Activated T-helper 1 cell treated with anti-CD3 and anti-CD28 coated beads, Interleukin-12 subunit alpha, Interleukin-12 subunit beta, Interleukin-2, Interleukin-4 antibody, amounts not matched to agents 30 ng/mL and 10 ng/mL and 1 ng/mL, durations not matched to agents 14 hours and 24 hours and 36 hours (primary cell): Measurements from ENCODE around the gene EIF3J. TPM values are rescaled to one million over a fixed set of nuclear protein-coding genes. Genes with fewer than 3 reads are reported as not detected.
A peak's percentile ranks its signal among the peaks of the same experiment; 100 is the strongest.
"Not testable (repeated sequence)": the region's sequence is repeated elsewhere in the genome, so short reads cannot be mapped to it uniquely, and the experiment has no call there.

ENCODE experiments used
- DNase-seq: peaks from one replicate; pipeline ENCODE4 v3.0.0; 2021; ENCODE audit warnings: low spot score
- H3K27ac Mint-ChIP-seq: one replicate; pipeline ENCODE4 v1.8.0; 2021; ENCODE audit warnings: mild to moderate bottlenecking, mixed read lengths
- H3K27me3 Mint-ChIP-seq: one replicate; pipeline ENCODE4 v1.8.0; 2022; ENCODE audit warnings: mild to moderate bottlenecking, moderate library complexity, mixed read lengths; ENCODE audit not compliant: insufficient read depth
- H3K36me3 Mint-ChIP-seq: one replicate; pipeline ENCODE4 v1.8.0; 2021; ENCODE audit warnings: low read depth, mixed read lengths
- H3K4me1 Mint-ChIP-seq: one replicate; pipeline ENCODE4 v1.8.0; 2021; ENCODE audit warnings: low read depth, mixed read lengths
- H3K4me3 Mint-ChIP-seq: one replicate; pipeline ENCODE4 v1.8.0; 2021; ENCODE audit warnings: mild to moderate bottlenecking, moderate library complexity, mixed read lengths
- H3K9me3 Mint-ChIP-seq: one replicate; pipeline ENCODE4 v1.8.0; 2021; ENCODE audit warnings: mixed read lengths
- intact Hi-C: fragments of 100-400 bp; cut with micrococcal nuclease; formaldehyde crosslinking; loops from one replicate; pipeline ENCODE4 v1.15.1; 2024
- total RNA-seq: library from RNA; stranded (reverse); gene quantifications from 2 replicates; pipeline ENCODE4 v1.2.3, GENCODE V29; 2022

EIF3J gene
- total RNA-seq, 1 donor from 2014 or later: 163 TPM

GRCh38 chr15:44545913-44546802 is 9.2 kb downstream of the EIF3J start:
- Mint-ChIP-seq H3K4me3 (peak overlapping the region; percentile 64), H3K9me3 (peaks cover 4% of the 10 kb centered on the region), H3K4me1 (peaks cover 54% of the 10 kb centered on the region), H3K27me3 (no peaks in the 10 kb centered on the region), H3K36me3 (peaks cover 37% of the 10 kb centered on the region), H3K27ac (peak overlapping the region; percentile 90)
- intact Hi-C loops: loop anchor here (1.0 kb wide), 3 partner anchors 9 to 238 kb away; partner anchors contain the start of gene EIF3J
- peak; percentile 31 for DNase-seq

- H3K4me3 Mint-ChIP-seq, H3K9me3 Mint-ChIP-seq, DNase-seq, H3K27me3 Mint-ChIP-seq, H3K27ac Mint-ChIP-seq, intact Hi-C loops: not testable (repeated sequence)
- Mint-ChIP-seq H3K36me3 (peaks cover 27% of the 10 kb centered on the region), H3K4me1 (peaks cover 26% of the 10 kb centered on the region)
Measured at GRCh38 chr15:44549152-44549551, 12.2 kb downstream of the EIF3J start.

GRCh38 chr15:44550256-44550655 is 13.3 kb downstream of the EIF3J start:
- DNase-seq: no peak
- Mint-ChIP-seq H3K27ac (no peak overlapping the region), H3K9me3 (no peaks in the 10 kb centered on the region), H3K27me3 (no peaks in the 10 kb centered on the region), H3K36me3 (peaks cover 34% of the 10 kb centered on the region), H3K4me1 (peaks cover 32% of the 10 kb centered on the region), H3K4me3 (no peak overlapping the region)
- intact Hi-C loops: loop anchor here (2.0 kb wide), 1 partner anchor 13 kb away; the partner anchor contains the start of gene EIF3J

- Mint-ChIP-seq H3K36me3 (peaks cover 39% of the 10 kb centered on the region), H3K4me3 (no peak overlapping the region), H3K27me3 (no peaks in the 10 kb centered on the region), H3K9me3 (no peaks in the 10 kb centered on the region), H3K4me1 (peaks cover 34% of the 10 kb centered on the region), H3K27ac (no peak overlapping the region)
- no peak for DNase-seq
- intact Hi-C loops: loop anchor here (2.0 kb wide), 1 partner anchor 14 kb away; the partner anchor contains the start of gene EIF3J
Measured at GRCh38 chr15:44550734-44551133, 13.8 kb downstream of the EIF3J start.

GRCh38 chr15:44554934-44555723 is 18.2 kb downstream of the EIF3J start:
- Mint-ChIP-seq H3K27me3 (no peaks in the 10 kb centered on the region), H3K9me3 (no peaks in the 10 kb centered on the region), H3K27ac (peak overlapping the region; percentile 14), H3K4me3 (no peak overlapping the region), H3K36me3 (peaks cover 44% of the 10 kb centered on the region), H3K4me1 (peaks cover 21% of the 10 kb centered on the region)
- DNase-seq: no peak
- intact Hi-C loops: no loop called here

- DNase-seq, H3K27me3 Mint-ChIP-seq, H3K4me3 Mint-ChIP-seq, H3K27ac Mint-ChIP-seq, intact Hi-C loops, H3K9me3 Mint-ChIP-seq: not testable (repeated sequence)
- H3K36me3 Mint-ChIP-seq: peaks cover 58% of the 10 kb centered on the region
- peaks cover 20% of the 10 kb centered on the region for H3K4me1 Mint-ChIP-seq
Measured at GRCh38 chr15:44560926-44561325, 24.0 kb downstream of the EIF3J start.

GRCh38 chr15:44565387-44566154 is 28.6 kb downstream of the EIF3J start:
- Mint-ChIP-seq H3K27me3 (no peaks in the 10 kb centered on the region), H3K36me3 (peaks cover 56% of the 10 kb centered on the region), H3K4me1 (peaks cover 12% of the 10 kb centered on the region), H3K4me3 (no peak overlapping the region), H3K9me3 (no peaks in the 10 kb centered on the region), H3K27ac (no peak overlapping the region)
- DNase-seq: no peak
- intact Hi-C loops: no loop called here

GRCh38 chr15:44566155-44566540 is 29.2 kb downstream of the EIF3J start:
- no peak overlapping the region for H3K4me3 Mint-ChIP-seq
- intact Hi-C loops: no loop called here
- no peak overlapping the region for H3K27ac Mint-ChIP-seq
- no peaks in the 10 kb centered on the region for H3K27me3 Mint-ChIP-seq
- H3K9me3 Mint-ChIP-seq: no peaks in the 10 kb centered on the region
- H3K4me1 Mint-ChIP-seq: peaks cover 6% of the 10 kb centered on the region
- H3K36me3 Mint-ChIP-seq: peaks cover 51% of the 10 kb centered on the region
- no peak for DNase-seq

GRCh38 chr15:44568338-44568737 is 31.4 kb downstream of the EIF3J start:
- Mint-ChIP-seq H3K27me3 (no peaks in the 10 kb centered on the region), H3K4me3 (no peak overlapping the region), H3K27ac (no peak overlapping the region), H3K4me1 (no peaks in the 10 kb centered on the region), H3K9me3 (no peaks in the 10 kb centered on the region), H3K36me3 (peaks cover 51% of the 10 kb centered on the region)
- intact Hi-C loops: no loop called here
- DNase-seq: no peak

GRCh38 chr15:44569316-44569715 is 32.4 kb downstream of the EIF3J start:
- H3K27me3 Mint-ChIP-seq: no peaks in the 10 kb centered on the region
- H3K9me3 Mint-ChIP-seq: no peaks in the 10 kb centered on the region
- H3K27ac Mint-ChIP-seq: no peak overlapping the region
- H3K36me3 Mint-ChIP-seq: peaks cover 47% of the 10 kb centered on the region
- no peak for DNase-seq
- H3K4me1 Mint-ChIP-seq: peaks cover under 1% of the 10 kb centered on the region
- H3K4me3 Mint-ChIP-seq: no peak overlapping the region
- intact Hi-C loops: no loop called here

- intact Hi-C loops: no loop called here
- no peak for DNase-seq
- peaks cover 11% of the 10 kb centered on the region for H3K4me1 Mint-ChIP-seq
- H3K27ac Mint-ChIP-seq: no peak overlapping the region
- H3K4me3 Mint-ChIP-seq: no peak overlapping the region
- H3K27me3 Mint-ChIP-seq: no peaks in the 10 kb centered on the region
- H3K9me3 Mint-ChIP-seq: no peaks in the 10 kb centered on the region
- H3K36me3 Mint-ChIP-seq: peaks cover 45% of the 10 kb centered on the region
Measured at GRCh38 chr15:44570361-44570760, 33.4 kb downstream of the EIF3J start.

- H3K27ac Mint-ChIP-seq: peak overlapping the region; percentile 40
Measured at GRCh38 chr15:44573386-44573785, 36.4 kb downstream of the EIF3J start.

More at GRCh38 chr15:44573386-44573785, 36.4 kb downstream of the EIF3J start:
- Mint-ChIP-seq H3K4me3 (no peak overlapping the region), H3K9me3 (no peaks in the 10 kb centered on the region), H3K27me3 (no peaks in the 10 kb centered on the region), H3K4me1 (peaks cover 13% of the 10 kb centered on the region), H3K36me3 (peaks cover 25% of the 10 kb centered on the region)
- intact Hi-C loops: no loop called here
- no peak for DNase-seq
